NCI-H526 treated with DMSO at 0.1 percent for 48 hours (cell line): Measurements from ENCODE around the gene PRDM10.
"Not testable (repeated sequence)": the region's sequence is repeated elsewhere in the genome, so short reads cannot be mapped to it uniquely, and the experiment has no call there.

Experiments
- DNase-seq: peaks from one replicate; lab custom pipeline; 2025; lab: John Stamatoyannopoulos, UW

The PRDM10 gene

DNA sequence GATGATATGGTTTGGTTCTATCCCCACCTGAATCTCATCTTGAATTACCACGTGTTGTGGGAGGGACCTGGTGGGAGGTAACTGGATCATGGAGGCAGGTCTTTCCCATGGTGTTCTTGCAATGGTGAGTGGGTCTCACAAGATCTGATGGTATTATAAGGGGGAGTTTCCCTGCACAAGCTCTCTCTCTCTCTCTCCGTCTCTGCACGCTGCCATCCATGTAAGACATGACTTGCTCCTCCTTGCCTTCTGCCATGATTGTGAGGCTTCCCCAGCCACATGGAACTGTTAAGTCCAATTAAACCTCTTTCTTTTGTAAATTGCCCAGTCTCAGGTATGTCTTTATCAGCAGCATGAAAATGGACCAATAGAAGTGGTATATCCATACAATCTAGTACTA, 13.2 kb upstream of the PRDM10 start:
- DNase-seq = not testable (repeated sequence)

DNA sequence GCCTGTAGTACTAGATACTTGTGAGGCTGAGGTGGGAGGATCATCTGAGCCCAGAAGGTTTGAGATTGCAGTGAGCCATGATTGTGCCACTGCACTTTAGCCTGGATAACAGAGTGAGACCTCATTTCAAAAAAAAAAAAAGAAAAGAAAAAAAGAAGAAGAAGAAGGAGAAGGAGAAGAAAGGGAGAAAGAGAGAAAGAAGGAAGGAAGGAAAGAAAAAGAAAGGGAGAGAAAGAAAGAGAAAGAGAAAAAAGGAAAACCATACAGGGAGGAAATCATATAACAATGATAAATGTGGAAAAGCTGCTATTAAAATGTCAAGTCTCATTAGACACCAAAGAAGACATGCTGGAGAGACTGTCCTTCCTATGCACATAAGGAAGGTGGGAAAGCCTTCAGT, 5.7 kb upstream of the PRDM10 start:
- DNase-seq = no peak

GRCh38 chr11:130006929-130007328, 4.3 kb upstream of the PRDM10 start:
- no peak for DNase-seq

DNA sequence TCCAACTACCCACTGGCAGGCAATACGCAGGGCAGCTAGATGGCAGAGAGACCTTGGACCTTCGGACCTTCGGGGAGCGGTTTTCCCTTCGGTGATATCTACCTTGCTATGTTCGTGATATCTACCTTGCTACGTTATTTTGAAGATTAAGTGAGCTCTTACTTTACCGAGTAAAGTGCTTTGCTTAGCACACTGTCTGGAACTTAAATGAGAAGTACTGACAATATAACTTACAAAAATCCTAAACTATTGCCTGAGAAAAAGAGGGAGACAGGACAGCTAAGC, 1.0 kb upstream of the PRDM10 start:
- no peak for DNase-seq

GRCh38 chr11:130002846-130003716, 446 bp upstream of the PRDM10 start:
- DNase-seq = peak; percentile 100

DNA sequence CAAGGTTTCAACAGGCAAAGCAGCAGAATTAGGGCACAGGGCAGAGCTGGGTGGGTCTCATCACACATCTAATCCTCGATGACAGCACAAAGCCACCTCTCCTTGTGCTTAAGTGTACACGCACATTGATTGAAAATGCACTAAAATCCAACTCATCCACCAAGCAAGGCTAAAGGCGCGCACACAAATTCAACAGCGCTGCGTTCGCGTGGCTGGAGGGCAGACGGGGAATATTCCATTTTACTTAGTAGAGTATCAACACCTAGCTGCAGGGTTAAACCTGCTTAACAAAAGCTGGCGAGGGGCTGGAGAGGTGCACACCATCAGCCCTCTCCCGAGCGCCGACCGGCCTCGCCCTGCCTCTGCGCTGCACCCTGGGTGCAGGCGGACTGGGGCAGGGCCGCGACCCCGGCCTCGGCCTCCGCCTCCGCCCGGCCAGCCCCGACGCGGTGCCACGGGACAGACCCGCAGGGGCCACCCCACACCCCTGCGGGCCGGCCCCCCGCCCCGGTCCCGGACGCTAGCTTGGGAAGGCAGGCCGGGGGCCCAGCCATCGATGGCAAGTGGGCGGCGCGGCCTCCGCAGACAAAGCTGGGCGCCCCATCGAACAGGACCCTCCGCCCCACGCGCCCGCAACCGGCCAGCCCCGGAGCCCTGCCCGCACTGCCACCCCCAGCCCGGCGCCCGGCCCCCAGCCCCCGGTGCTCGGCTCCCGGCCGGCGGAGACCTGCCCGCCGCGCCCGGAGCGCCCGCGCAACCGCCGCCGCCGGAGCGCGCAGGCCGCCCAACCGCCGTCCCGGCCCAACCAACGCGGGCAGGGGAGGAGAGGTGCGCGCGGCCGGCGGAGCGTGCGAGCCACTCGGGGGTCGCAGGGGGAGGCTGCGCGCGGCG, 929 bp downstream of the PRDM10 start:
- peak; percentile 78 for DNase-seq

GRCh38 chr11:130000552-130001176, 2.0 kb downstream of the PRDM10 start:
- no peak for DNase-seq

- DNase-seq = no peak
Observed at GRCh38 chr11:129999407-129999806, 3.2 kb downstream of the PRDM10 start.

DNA sequence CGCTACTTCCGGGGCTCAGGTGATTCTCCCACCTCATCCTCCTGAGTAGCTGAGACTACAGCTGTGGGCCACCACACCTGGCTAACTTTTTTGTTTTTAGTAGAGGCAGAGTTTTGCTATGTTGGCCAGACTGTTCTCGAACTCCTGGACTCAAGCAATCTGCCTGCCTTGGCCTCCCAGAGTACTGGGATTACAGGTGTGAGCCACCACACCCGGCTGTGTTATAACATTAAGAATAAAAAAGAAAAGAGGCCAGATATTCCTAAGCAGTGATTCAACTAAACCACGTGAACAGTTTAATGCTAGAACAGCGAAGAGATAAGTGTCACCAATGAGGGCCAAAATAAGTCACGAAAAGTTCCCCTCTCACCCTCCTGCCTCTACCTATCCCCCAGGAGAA, 3.7 kb downstream of the PRDM10 start:
- no peak for DNase-seq

- no peak for DNase-seq
Observed at GRCh38 chr11:129998107-129998506, 4.5 kb downstream of the PRDM10 start.

- no peak for DNase-seq
Observed at GRCh38 chr11:129997513-129997912, 5.1 kb downstream of the PRDM10 start.

DNA sequence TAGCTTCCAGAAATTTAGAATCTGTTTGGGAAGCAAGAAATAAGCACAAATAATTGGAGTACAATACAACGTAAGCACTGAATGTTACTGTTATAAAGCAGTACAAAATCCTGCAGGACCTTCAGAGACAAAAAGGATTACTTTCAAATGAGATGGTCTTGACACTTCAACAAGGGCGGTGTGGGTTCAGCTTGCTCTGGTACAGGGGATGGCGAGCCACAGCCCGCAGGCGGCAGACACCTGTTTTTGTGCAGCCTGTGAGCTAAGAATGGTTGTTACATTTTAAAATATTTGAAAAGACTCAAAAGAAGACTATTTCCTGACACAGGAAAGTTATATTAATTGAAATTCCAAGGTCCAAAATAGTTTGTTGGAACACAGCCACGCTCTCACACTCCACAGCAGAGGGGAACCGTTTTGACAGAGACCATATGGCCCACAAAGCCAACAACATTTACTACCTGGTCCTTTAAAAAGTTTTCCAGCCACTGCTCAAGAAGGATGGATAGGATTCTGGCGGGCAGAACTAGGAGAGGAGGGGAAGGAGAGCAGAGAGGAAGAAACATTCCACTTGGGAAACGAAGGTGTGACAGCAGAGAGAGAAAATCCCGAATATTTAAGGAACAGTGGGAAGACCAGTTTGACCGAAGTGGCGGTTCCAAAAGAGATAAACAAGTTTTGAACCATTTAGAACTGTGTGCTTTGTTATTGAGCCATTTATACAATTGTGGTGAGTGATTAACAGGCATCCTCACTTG, 6.3 kb downstream of the PRDM10 start:
- no peak for DNase-seq

DNA sequence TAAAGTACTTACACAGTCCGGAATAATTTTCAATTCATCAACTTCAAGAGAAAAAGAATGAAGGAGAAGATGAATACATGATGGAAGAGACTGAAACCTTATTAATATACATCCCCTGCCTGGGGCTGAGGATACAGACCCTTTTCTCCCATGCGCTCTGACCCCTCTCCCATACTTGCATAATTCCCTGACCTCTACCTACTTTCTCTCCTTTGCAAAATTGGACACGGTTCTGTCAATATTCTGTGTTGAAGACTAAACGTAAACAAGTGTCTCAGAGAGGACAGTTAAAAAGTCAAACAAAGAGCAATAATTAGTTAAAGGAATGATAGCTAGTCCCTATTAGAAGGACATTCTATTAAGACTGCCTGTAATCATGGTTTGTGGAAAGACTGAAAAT, 7.5 kb downstream of the PRDM10 start:
- no peak for DNase-seq

- peak; percentile 90 for DNase-seq
Observed at GRCh38 chr11:129992161-129992944, 10.3 kb downstream of the PRDM10 start.

GRCh38 chr11:129989149-129989813, 13.4 kb downstream of the PRDM10 start:
- no peak for DNase-seq

GRCh38 chr11:129987950-129988349, 14.7 kb downstream of the PRDM10 start:
- no peak for DNase-seq

DNA sequence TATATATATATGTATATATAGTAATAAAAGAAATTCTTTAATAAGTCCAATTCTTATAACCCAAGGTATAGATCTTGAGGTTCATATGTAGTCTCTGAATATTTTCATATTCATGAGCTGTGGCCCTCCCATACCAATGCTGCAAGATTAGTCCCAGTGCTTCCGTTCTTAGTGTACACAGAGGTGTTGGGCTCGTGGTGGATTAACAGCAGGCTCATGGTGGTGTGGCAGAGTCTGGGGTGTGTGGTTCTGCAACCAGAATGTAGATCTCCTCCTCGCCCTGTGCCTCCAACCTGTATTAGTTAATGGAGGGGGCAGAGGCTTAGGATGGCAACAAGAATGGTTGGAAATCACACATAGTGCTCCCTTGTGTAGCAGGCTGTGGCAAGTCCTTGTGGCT, 16.8 kb downstream of the PRDM10 start:
- no peak for DNase-seq

- DNase-seq = no peak
Observed at GRCh38 chr11:129980086-129980485, 22.5 kb downstream of the PRDM10 start.

- DNase-seq = no peak
Observed at GRCh38 chr11:129979046-129979605, 23.5 kb downstream of the PRDM10 start.

GRCh38 chr11:129978447-129978846, 24.2 kb downstream of the PRDM10 start:
- DNase-seq = no peak
